Gastrocnemius medialis (tissue), 4 donors: ENCODE data around the gene LORICRIN.

Source experiments
- POLR2A ChIP-seq, 2 donors: fragments of 450-650 bp; IDR thresholded peaks; one replicate each; pipeline ENCODE4 v1.6.1; 2017; ENCODE audit warnings: antibody characterized with exemption in 2 of 2, mild to moderate bottlenecking in 2 of 2, moderate library complexity in 2 of 2
- TF ChIP-seq, protein P1 (sequence below), 5 experiments: fragments of 450-650 bp in 3 of 5; fragments of 200-600 bp in 2 of 5; sonication (generic) in 2 of 5; IDR thresholded peaks in 4 of 5; conservative IDR thresholded peaks in 1 of 5; 1 replicate in 4 of 5; 2 replicates in 1 of 5; pipeline ENCODE4 v1.5.1; 2016 to 2019; ENCODE audit warnings: antibody characterized with exemption in 5 of 5, mild to moderate bottlenecking in 3 of 5, moderate library complexity in 3 of 5

DNA sequence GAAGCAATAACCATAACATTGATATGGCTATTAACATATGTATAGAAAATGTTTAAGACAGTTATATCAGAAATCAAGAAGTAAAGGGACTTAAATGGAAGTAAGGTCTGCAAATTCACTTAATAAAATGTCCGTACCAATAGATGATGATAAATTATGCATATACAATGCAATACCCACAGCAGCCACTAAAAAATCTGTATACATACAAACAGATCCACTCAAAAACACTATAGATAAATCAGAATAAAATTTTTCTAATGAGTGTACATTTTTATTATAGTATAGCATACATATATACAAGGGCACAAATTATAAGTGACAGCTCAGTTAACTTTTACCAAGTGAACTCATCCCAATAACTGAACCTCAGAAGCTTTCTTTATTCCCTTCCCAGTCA is 6.0 kb downstream of the LORICRIN start:
- TF ChIP-seq POLR2A (IDR thresholded peaks at IDR 0.05): no peak
- TF ChIP-seq, protein P1, sequence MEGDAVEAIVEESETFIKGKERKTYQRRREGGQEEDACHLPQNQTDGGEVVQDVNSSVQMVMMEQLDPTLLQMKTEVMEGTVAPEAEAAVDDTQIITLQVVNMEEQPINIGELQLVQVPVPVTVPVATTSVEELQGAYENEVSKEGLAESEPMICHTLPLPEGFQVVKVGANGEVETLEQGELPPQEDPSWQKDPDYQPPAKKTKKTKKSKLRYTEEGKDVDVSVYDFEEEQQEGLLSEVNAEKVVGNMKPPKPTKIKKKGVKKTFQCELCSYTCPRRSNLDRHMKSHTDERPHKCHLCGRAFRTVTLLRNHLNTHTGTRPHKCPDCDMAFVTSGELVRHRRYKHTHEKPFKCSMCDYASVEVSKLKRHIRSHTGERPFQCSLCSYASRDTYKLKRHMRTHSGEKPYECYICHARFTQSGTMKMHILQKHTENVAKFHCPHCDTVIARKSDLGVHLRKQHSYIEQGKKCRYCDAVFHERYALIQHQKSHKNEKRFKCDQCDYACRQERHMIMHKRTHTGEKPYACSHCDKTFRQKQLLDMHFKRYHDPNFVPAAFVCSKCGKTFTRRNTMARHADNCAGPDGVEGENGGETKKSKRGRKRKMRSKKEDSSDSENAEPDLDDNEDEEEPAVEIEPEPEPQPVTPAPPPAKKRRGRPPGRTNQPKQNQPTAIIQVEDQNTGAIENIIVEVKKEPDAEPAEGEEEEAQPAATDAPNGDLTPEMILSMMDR (IDR thresholded peaks at IDR 0.05 in 4 of 5, conservative IDR thresholded peaks at IDR 0.05 in 1 of 5): no peak
